HG03442 (cell line): ENCODE measurements around the gene TOMT.
"Not testable (repeated sequence)": the region's sequence is repeated elsewhere in the genome, so short reads cannot be mapped to it uniquely, and the experiment has no call there.

ENCODE experiments used
- ATAC-seq: cut with Tn5 transposase; IDR thresholded peaks from one replicate; pipeline ENCODE4 v1.9.1; 2021; ENCODE audit warnings: mild to moderate bottlenecking, moderate library complexity; ENCODE audit not compliant: unreplicated experiment

TOMT gene

DNA sequence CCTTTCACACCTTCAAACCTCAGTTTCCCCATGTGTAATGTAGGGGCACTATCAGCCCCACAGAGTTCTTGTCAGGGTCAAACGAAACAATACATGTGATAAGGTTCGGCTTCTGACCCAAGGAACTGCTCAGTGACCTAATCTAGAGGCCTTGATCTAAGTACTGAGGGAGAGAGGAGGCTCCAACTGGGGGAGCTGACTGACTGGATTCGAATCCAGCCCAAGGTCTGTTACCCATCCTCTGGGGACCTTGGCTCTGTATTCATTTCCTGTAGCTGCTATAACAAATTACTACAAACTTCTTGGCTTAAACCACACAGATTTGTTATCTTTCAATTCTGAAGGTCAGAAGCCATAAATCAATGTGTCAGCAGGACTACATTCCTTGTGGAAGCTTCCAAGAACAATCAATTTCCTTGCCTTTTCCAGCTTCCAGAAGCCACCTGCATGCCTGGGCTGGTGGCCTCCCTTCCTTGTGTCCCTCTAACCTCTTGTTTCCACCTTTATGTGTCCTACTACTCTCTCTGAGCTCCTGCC is 17.5 kb downstream of the TOMT start:
- no peak for ATAC-seq

DNA sequence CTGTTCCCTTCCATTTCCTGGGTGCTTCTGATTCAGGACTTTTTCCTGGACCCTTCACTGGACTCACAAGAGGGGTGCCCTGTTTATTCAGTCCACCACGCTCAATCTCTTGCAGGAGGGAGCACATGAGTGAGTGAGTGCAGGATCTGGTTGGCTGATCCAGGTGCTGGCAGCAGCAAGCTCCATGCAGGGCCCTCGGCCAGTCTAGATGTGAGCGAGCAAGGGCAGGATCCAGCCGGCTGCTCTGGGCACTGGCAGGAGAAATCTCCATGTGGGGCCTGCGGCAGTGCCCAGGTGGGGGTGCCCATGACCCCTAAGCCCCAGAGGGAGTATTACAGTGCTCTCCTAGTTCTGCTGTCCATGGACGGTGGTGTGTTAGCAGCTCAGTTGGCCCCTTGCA is 18.3 kb downstream of the TOMT start:
- ATAC-seq, result no peak

DNA sequence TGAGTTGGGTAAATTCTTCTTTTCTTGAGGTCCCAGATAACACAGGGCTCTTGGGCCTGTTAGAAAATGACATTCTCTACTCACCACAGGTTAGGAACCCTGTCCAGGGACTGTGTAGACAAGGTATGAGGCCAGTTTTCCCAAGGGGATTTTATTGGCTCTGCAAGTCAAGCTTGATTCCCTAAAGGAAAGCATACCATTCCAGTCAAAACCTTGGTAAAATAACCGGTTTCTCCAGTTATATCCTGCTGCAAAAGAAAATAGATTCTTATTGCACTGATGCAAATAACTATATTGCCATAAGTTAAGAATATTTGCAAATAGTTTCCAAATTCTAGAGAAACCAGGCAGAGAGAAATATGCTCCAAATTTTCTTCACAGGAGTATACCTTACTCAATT is 20.2 kb downstream of the TOMT start:
- ATAC-seq, result no peak

DNA sequence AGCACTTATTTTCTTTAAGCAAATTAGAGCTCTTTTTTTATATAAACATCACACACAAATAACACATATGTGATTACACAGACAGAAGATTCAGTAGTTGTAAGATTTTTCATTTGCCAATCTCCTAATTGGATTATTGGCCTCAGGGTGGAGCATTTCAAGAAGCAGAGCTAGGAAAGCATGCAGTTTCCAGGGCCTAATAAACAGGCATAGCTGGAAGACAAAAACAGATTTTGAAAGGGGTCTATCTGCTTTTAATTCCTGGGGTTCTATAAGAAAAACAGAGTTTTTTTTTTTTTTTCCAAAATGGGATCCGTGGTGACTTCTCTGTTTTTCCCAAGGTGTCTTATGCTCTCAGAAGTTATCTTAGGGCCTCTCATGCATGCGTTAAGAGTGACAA is 22.2 kb downstream of the TOMT start:
- no peak for ATAC-seq

DNA sequence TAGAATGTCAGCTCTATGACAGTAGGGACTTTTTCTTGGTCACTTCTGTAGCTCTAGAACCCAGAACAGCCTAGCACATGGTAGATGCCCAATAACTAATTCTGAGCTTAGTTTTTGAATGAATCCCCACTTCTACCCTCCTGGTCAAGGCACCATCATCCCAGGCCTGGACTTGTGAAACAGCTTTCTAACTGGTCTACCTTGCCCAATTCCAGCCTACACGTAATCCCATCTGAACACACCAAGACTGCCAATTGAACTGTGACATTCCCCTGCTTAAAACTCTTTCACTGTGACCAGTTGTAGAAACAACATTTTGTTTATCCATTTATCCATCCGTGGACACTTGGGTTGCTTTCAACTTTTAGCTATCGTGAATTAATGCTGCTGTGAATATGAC is 23.7 kb downstream of the TOMT start:
- ATAC-seq, result no peak

DNA sequence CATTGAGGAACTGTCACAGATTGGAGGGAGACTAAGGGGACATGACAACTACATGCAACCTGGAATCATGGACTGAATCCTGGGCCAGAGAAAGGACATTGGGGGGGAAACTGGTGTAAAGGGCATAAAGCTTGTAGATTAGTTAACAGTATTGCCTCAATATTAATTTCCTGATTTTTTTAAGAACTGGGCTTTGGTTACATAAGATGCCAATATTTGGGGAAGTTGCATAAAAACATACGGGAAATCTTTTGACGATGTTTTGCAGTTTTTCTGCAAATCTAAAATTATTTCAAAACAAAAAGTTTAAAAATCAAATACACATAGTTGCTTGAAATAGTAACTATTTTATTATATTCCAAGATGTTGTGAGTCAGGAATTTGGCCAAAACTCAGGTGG is 26.9 kb downstream of the TOMT start:
- ATAC-seq, result no peak

- ATAC-seq, result not testable (repeated sequence)
These were observed 29.7 kb downstream of the TOMT start, which contains the start of gene FOLR3 for GRCh38 chr11:72135473-72135872. FOLR3 (plus strand) TSS chr11:72135725; CDS start chr11:72135953, 228 bp downstream.

- ATAC-seq, result no peak
These were observed 30.4 kb downstream of the TOMT start for GRCh38 chr11:72135891-72136683.

- no peak for ATAC-seq
These were observed 31.0 kb downstream of the TOMT start for GRCh38 chr11:72136684-72137262.

DNA sequence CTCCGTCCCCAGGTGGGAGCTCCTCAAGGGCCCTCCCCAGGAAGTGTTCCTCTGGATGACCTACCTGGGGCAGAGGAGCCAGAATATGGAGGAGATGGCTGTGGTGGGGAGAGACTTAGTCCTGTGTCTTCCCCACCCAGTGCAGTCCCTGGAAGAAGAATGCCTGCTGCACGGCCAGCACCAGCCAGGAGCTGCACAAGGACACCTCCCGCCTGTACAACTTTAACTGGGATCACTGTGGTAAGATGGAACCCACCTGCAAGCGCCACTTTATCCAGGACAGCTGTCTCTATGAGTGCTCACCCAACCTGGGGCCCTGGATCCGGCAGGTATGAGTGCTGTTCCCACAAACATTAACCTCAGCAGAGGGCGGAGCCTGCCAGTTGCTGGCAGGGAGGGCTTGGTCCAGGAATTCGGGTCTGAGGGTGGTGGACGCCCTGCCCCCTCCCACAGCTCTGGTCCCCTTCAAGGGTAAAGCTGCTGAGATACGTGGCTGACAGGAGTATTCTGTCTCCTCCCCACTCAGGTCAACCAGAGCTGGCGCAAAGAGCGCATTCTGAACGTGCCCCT is 33.2 kb downstream of the TOMT start:
- no peak for ATAC-seq

DNA sequence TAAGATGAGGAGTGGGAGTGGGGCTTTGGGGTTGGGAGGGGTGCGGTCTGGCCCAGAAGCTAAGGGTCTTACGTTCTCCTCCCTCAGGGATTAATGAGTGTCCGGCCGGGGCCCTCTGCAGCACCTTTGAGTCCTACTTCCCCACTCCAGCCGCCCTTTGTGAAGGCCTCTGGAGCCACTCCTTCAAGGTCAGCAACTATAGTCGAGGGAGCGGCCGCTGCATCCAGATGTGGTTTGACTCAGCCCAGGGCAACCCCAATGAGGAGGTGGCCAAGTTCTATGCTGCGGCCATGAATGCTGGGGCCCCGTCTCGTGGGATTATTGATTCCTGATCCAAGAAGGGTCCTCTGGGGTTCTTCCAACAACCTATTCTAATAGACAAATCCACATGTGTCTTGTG is 33.8 kb downstream of the TOMT start:
- ATAC-seq, result no peak

DNA sequence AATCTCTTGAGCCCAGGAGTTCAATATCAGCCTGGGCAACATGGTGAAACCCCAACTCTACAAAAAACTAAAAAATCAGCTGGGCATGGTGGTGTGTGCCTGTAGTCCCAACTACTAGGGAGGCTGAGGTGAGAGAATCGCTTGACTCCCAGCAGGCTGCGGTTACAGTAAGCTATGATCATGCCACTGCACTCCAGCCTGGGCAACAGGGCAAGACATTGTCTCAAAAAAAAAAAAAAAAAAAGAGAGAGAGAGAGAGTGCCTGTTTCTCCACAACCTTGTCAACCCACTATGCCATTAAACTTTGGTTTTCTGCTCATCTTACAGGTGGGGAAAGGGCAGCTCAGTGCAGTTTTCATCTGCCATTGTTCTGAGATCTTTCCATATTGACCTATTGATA is 34.9 kb downstream of the TOMT start:
- no peak for ATAC-seq

GRCh38 chr11:72141066-72141465 is 35.3 kb downstream of the TOMT start:
- ATAC-seq, result no peak

DNA sequence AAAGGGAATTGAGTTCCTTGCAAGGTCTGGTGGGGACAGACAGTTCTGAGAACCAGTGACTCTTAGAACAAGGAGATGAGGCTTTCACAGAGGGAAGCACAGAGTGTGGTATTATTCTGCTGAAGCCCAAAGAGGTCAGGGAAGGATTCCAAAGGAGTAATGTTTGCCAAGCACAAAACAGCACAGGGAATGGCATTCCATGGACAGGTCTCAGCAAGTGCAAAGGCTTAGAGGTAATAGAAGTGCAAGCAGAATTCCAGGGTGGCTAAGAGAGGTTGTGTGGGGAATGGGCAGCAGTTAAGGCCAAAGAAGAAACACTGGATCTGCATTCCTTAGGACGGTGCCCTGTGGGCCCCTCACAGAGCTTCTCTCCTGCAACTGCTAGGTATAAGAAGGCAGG is 36.4 kb downstream of the TOMT start:
- ATAC-seq, result not testable (repeated sequence)

GRCh38 chr11:72142543-72142942 is 36.8 kb downstream of the TOMT start:
- ATAC-seq, result not testable (repeated sequence)

GRCh38 chr11:72144807-72145565 is 39.3 kb downstream of the TOMT start:
- ATAC-seq, result no peak

DNA sequence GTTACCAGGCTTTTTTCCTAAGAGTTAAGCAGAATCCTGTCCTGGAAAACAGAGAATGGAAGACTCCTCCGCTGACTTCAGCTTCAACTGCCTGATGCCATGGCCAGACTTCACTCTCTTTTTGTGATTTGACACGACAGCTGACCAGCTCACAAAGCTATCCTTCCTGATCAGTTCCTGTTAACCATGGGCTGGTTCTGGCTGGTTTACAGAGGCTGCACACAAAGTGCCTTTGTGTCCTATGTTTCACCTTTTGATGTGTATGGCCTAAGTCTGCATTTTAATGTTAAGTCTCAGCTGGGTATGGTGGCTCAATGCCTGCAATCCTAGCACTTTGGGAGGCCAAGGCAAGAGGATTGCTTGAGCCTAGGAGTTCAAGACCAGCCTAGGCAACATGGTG is 40.9 kb downstream of the TOMT start:
- no peak for ATAC-seq

- no peak for ATAC-seq
These were observed 45.2 kb downstream of the TOMT start for GRCh38 chr11:72150882-72151281.

DNA sequence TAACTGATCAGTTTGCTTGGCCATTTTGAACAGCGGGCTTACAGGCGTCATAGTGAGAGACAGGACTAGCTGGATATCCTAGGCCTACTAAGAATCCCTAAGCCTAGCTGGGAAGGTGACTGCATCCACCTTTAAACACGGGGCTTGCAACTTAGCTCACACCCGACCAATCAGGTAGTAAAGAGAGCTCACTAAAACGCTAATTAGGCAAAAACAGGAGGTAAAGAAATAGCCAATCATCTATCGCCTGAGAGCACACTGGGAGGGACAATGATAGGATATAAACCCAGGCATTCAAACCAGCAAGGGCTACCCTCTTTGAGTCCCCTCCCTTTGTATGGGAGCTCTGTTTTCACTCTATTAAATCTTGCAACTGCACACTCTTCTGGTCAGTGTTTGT is 48.1 kb downstream of the TOMT start:
- ATAC-seq, result not testable (repeated sequence)

- no peak for ATAC-seq
These were observed 49.1 kb downstream of the TOMT start for GRCh38 chr11:72154816-72155215.

DNA sequence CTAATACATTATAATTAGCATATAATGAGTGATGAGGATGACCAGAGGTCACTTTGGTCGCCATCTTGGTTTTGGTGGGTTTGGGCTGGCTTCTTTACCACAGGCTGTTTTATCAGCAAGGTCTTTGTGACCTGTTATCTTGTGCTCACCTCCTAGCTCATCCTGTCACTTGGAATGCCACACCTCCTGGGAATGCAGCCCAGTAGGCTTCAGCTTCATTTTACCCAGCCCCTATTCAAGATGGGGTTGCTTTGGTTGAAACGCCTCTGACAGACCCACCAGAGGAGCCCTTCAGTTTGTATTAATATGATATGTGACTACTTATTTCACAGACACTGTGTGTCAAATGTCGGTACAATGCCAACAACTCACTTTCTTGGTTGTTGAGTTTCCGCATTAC is 50.0 kb downstream of the TOMT start:
- ATAC-seq, result no peak
